Measurements from ENCODE around the gene MED22. TPM values are rescaled to one million over a fixed set of nuclear protein-coding genes. Genes with fewer than 3 reads are reported as not detected.

Gene MED22
- total and polyA plus RNA-seq, 2 donors: 17.3 to 42.7 TPM

DNA sequence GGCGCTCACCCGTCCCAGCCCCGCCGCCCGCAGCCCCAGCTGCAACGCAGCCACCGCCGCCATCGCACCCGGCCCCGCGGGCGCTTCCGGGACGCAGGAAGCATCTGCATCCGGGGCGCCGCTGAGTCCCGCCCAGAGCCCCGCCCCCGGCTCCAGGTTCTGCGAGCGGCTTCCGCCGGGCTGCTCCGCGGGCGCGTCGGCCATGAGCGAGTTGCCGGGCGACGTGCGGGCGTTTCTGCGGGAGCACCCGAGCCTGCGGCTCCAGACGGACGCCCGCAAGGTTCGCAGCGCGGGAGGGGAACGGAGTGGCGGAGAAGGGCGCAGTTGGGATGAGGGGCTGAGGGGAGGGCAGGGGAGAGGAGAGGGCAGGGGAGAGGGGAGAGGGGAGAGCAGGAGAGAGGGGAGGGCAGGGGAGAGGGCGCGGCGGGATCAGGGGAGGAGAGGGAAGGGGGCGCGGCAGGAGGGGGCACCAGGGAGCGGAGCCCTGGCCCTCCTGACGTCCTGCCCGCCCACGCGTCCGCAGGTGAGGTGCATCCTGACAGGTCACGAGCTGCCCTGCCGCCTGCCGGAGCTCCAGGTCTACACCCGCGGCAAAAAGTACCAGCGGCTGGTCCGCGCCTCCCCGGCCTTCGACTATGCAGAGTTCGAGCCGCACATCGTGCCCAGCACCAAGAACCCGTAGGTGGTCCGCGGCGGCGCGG lies 8.6 kb upstream of the MED22 start, which contains the start of the genes SURF1 and SURF2:
SURF1 (minus strand) TSS at position 97 of the 701 bp plus-strand sequence; CDS start at position 63, 34 bp downstream.
SURF2 (plus strand) TSS at position 160 of the 701 bp plus-strand sequence; CDS start at position 203, 43 bp downstream.
- WGBS: under 1% methylated on average over 76 of the region's 78 CpGs
- no peaks in the 10 kb centered on the region for H3K4me1 ChIP-seq (ENCODE audit: insufficient read depth)
- peaks cover 4% of the 10 kb centered on the region for H3K36me3 ChIP-seq (ENCODE audit: insufficient read depth)
- peak within 1 kb of the TSS; percentile 95 for H3K4me3 ChIP-seq (ENCODE audit: low read depth, low read length)
- no peak within 1 kb of the TSS for H3K27ac ChIP-seq (ENCODE audit: low read depth)
- no peak for DNase-seq (ENCODE audit: extremely low spot score)

DNA sequence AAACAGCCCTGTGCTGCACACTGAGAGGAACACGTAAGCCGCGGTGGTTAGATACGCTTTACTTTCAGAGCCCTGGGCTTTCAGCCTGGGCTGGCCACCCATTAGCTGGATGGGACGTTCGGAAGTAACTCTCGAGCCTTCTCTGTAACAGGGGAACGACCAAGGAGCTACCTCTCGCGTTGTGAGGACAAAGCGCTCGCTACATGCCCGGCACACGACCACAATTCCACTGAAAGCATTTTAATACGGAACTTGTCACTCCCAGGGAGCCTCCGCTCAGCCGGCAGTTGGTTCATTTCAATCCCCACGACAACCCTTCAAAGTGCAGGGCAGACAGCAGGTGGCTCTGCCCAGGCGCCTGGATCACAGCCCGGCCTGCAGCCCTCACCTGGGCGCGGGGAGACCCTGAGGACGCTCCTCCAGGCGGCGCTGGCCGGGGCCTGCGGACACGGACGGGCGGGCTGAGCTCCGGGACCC lies 8.0 kb upstream of the MED22 start:
- Histone ChIP-seq H3K36me3 (ENCODE audit: insufficient read depth) (peaks cover 4% of the 10 kb centered on the region), H3K4me1 (ENCODE audit: insufficient read depth) (no peaks in the 10 kb centered on the region), H3K4me3 (ENCODE audit: low read depth, low read length) (peak overlapping the region; percentile 95), H3K27ac (ENCODE audit: low read depth) (no peak overlapping the region)
- no peak for DNase-seq (ENCODE audit: extremely low spot score)
- under 1% methylated on average over 31 of the region's 31 CpGs for WGBS

DNA sequence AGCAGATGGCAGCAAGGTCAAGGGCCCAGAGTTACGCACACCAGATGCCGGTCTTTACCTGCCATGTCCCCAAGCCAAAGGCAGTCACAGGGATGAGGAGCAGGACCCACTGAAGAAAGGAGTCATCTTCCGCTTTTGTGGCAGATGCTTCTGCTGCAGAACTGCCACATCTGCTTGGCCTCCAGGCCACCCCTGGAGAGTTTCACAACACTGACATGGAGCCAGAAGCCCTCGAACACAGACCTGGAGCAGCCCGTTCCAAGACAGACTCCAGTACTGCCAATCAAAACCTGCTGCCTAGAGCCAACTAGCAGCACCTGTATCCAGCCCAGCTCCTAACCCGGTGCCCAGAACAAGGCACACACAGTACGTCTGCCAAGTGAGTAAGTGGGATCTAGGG lies 6.8 kb upstream of the MED22 start:
- DNase-seq (ENCODE audit: extremely low spot score): no peak

DNA sequence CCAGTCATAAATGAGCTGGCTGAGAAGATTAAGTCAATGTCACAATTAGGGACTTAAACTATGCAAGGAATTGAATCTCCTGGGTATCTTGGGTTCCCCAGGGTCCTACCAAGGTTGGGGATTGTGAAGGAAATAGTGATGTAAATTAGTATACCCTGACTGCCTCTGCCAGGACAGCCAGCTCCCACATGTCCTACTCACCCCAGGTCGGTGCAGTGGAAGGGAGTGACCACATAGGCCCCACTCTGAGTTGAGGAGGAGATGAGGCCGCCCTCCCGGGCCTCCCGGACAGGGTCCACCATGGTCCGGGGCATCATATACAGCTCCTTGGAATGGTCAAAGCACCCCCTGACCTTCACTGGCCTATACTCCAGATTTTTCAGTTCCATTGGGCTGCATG lies 5.6 kb upstream of the MED22 start:
- Histone ChIP-seq H3K4me1 (ENCODE audit: insufficient read depth) (no peaks in the 10 kb centered on the region), H3K4me3 (ENCODE audit: low read depth, low read length) (no peak overlapping the region), H3K27ac (ENCODE audit: low read depth) (no peak overlapping the region), H3K36me3 (ENCODE audit: insufficient read depth) (peaks cover 8% of the 10 kb centered on the region)
- 80% methylated on average over 5 of the region's 5 CpGs for WGBS
- no peak for DNase-seq (ENCODE audit: extremely low spot score)

More for the DNA sequence above, 6.8 kb upstream of the MED22 start:
- Histone ChIP-seq H3K4me1 (ENCODE audit: insufficient read depth) (no peaks in the 10 kb centered on the region), H3K27ac (ENCODE audit: low read depth) (no peak overlapping the region), H3K4me3 (ENCODE audit: low read depth, low read length) (no peak overlapping the region), H3K36me3 (ENCODE audit: insufficient read depth) (peaks cover 8% of the 10 kb centered on the region)
- WGBS: 88% methylated on average over 7 of the region's 7 CpGs

DNA sequence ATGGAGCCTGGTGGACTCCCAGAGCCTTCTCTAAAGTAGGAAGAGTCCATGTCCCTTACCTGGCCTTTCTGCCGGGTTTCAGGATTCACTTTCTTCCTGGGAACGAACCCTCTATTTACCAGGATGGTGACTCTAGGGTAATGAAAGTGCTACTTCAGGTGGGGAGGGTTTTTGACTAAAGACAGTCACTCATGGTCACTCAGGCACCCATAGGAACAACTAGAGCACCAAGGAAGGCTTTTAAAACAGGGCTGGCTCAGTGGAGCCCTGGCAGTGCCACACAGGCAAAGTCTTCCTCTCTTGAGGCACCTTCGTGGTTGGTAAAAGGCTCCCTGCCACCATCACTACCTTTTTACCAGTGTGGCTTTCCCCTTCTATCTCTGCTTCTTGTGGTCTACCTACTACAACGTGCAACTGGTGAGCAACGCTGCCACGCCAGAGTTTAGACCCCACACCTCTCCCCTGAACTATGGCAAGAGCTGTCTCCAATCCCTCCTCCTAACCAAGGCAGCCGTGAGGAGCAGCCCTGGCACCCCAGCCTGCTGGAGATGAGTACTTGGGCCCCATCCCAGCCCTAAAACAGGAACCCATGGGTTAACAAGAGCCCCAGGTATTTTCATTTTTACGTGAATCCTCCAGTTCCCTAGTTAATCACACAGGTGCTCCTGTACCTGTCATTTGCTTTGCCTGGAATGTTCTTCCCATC lies 4.9 kb upstream of the MED22 start:
- Histone ChIP-seq H3K4me1 (ENCODE audit: insufficient read depth) (no peaks in the 10 kb centered on the region), H3K4me3 (ENCODE audit: low read depth, low read length) (no peak overlapping the region), H3K27ac (ENCODE audit: low read depth) (no peak overlapping the region), H3K36me3 (ENCODE audit: insufficient read depth) (peaks cover 8% of the 10 kb centered on the region)
- WGBS: 73% methylated on average over 8 of the region's 8 CpGs
- no peak for DNase-seq (ENCODE audit: extremely low spot score)

DNA sequence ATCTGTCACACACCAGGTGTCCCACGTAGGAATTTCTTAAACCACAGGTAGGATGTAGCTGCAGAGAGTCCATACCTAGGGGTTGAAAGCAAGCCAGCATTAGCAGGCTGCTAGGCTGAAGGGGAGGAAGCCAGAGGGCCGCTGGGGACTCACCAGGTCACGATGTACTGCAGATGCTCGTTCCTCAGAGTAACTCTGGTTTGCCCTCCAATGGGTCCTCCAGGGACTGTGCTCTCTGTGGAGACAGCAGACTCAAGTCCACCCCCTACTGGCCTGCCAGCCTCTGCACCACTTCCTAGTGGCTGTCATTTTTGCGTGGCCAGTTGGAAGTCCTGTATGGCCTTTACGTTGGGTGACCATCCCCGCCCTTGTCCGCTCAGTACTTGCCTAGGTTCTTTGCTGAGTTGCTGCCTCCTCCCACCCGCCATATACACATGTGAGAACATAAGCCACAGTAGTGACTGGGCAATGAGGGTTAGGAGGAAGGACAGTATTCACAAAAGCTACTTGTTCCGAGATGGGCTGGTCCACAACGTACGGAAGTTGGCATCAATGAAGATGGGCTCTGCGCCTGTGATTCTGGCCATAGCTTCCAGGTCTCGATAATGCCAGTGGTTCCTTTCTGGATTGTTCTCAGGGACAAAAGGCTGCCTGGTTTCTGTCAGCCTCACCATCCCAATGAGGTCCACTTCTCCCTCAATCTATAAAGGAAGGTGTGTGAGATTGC lies 4.1 kb upstream of the MED22 start:
- Histone ChIP-seq H3K27ac (ENCODE audit: low read depth) (no peak overlapping the region), H3K4me3 (ENCODE audit: low read depth, low read length) (no peak overlapping the region), H3K36me3 (ENCODE audit: insufficient read depth) (peaks cover 8% of the 10 kb centered on the region), H3K4me1 (ENCODE audit: insufficient read depth) (no peaks in the 10 kb centered on the region)
- 76% methylated on average over 14 of the region's 14 CpGs for WGBS
- no peak for DNase-seq (ENCODE audit: extremely low spot score)

DNA sequence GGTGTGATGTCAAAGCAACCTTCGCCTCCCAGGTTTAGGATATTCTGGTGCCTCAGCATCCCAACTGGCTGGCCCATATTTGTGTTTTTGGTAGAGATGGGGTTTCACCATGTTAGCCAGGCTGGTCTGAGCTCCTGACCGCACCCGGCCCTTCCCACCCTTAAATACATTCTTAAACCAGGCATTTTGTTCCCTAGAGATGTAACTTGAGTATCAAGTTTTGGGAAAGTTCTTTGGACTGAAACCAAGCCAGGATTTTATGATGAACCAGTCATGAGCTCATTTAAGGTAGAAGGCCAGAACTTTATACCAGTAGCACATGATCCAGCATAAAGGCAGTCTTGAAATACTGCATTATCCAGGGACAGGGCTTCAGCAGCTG lies 3.6 kb upstream of the MED22 start:
- Histone ChIP-seq H3K4me3 (ENCODE audit: low read depth, low read length) (no peak overlapping the region), H3K27ac (ENCODE audit: low read depth) (no peak overlapping the region), H3K4me1 (ENCODE audit: insufficient read depth) (no peaks in the 10 kb centered on the region), H3K36me3 (ENCODE audit: insufficient read depth) (peaks cover 8% of the 10 kb centered on the region)
- 93% methylated on average over 3 of the region's 3 CpGs for WGBS
- DNase-seq (ENCODE audit: extremely low spot score): no peak

DNA sequence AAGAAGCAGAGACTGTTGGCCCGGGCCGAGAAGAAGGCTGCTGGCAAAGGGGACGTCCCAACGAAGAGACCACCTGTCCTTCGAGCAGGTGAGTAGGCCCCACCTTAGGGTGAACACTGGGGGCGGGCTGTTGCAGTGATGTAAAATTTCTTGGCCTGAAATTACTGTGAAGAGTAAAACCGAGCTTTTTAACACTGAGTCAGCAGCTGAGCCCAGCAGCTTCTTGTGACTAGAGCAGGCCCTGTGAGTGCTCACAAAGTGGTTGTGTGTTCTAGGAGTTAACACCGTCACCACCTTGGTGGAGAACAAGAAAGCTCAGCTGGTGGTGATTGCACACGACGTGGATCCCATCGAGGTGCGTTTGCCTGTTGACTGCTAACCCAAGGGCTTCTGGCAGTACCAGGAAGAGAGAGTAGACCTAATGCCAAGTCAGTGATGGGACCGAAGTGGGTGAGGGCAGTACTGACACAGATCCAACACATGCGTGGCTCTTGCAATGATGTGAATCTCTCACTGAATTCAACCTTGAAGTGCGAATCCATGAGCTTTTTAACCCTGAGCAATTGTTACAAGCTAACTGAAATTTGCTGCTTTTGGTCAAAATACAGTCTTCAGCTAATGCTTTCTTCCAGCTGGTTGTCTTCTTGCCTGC lies 2.2 kb upstream of the MED22 start:
- WGBS: 83% methylated on average over 15 of the region's 15 CpGs
- no peak overlapping the region for H3K4me3 ChIP-seq (ENCODE audit: low read depth, low read length)
- H3K4me1 ChIP-seq (ENCODE audit: insufficient read depth): no peaks in the 10 kb centered on the region
- no peak for DNase-seq (ENCODE audit: extremely low spot score)
- H3K27ac ChIP-seq (ENCODE audit: low read depth): no peak overlapping the region
- H3K36me3 ChIP-seq (ENCODE audit: insufficient read depth): peaks cover 8% of the 10 kb centered on the region

DNA sequence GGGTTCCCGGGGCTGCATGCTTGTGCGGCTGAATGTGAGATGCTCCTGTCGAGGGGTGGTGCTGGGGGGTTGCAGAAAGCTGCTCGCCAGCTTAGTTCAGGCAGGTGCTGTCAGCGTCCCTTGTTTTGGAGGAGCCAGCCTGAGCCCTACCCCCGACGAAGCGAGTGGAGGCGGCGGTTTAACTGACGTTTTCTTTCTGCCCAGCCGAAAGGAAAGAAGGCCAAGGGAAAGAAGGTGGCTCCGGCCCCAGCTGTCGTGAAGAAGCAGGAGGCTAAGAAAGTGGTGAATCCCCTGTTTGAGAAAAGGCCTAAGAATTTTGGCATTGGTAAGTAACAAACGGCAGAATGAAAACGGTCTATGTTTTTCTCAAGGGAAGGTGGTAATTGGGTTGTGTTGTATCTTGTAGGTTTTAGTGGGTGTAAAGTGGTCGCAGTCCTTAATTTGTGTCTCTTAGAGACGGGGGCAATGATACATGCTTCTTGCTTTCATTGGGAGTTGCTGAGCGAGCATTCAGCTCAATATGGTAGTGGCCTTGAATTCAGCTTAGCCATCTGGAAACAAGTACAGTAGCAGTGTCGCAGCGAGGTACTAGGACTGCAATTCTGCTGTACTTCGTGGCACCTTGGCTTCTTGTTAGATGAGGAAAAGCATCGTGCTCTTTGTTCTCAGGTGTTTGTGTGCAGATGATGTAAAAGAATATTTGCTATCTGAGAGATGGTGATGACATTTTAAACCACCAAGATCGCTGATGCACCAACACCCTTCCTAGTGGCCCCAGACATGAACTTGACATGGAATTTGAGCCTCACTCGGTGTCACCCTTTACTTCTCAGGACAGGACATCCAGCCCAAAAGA lies 1.0 kb upstream of the MED22 start:
- Histone ChIP-seq H3K4me1 (ENCODE audit: insufficient read depth) (no peaks in the 10 kb centered on the region), H3K36me3 (ENCODE audit: insufficient read depth) (peaks cover 11% of the 10 kb centered on the region), H3K27ac (ENCODE audit: low read depth) (peak overlapping the region; percentile 85), H3K4me3 (ENCODE audit: low read depth, low read length) (peak overlapping the region; percentile 77)
- WGBS: 18% methylated on average over 25 of the region's 25 CpGs
- no peak for DNase-seq (ENCODE audit: extremely low spot score)

DNA sequence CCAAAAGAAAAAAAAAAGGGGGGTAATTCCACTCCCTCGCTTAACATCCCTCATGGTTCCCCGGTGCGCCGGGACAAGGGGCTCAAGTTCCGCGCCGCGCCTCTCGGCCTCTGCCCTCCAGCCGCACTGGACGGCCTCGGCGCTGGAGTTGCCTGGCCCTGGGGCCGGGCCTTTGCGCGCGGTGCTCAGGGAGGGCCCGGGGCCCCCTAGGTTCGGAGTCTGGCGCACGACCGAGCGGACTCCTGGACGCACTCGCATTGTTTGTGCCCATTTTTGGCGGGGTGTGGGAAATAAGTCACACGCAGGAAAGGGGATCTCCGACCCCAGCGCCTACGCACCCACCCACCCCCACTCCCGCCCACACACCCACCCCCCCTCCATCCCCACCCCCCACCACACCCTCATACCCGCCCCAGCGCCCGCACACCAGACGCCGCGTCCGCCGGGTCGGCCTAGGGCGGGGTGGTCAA lies 381 bp downstream of the MED22 start:
- under 1% methylated on average over 41 of the region's 41 CpGs for WGBS
- peak overlapping the region; percentile 70 for H3K27ac ChIP-seq (ENCODE audit: low read depth)
- DNase-seq (ENCODE audit: extremely low spot score): no peak
- peak overlapping the region; percentile 77 for H3K4me3 ChIP-seq (ENCODE audit: low read depth, low read length)
- no peaks in the 10 kb centered on the region for H3K4me1 ChIP-seq (ENCODE audit: insufficient read depth)
- H3K36me3 ChIP-seq (ENCODE audit: insufficient read depth): peaks cover 13% of the 10 kb centered on the region

DNA sequence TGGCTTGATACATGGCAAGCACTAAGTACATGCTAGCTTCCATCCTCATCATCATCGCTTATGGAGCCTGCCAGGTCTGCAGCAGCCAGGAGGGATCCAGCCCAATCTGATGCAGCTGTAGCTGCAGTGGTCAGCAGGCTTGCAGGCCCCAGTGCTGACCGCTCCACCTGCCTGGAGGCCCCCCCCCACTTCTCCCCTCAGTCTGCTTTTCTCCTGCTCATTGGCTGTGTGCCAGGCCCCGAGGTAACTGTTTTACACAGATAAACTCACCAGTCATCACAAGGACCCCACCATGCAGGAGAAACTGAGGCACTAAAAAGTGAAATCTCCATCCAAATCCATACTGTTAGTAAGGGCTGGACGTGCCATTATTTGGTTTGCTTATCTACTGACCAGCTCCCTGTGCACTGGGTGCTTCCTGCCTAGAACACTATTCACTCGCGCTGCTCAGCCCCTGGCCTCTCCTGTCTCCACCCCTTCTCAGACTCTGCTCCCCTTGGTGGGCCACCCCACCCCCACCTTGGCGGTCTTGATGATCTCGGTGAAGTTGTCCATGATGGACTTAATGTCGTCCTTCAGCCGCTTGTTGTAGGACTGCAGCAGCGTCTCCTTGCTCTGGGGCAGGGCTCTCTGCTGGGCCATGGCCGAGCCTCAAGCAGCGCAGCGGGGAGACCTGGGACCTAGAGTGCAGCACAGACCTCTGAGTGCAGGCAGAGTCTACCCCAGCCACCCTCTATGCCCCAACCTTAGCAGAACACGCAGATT lies 1.7 kb downstream of the MED22 start:
- peaks cover 13% of the 10 kb centered on the region for H3K36me3 ChIP-seq (ENCODE audit: insufficient read depth)
- 56% methylated on average over 15 of the region's 15 CpGs for WGBS
- no peak overlapping the region for H3K27ac ChIP-seq (ENCODE audit: low read depth)
- no peaks in the 10 kb centered on the region for H3K4me1 ChIP-seq (ENCODE audit: insufficient read depth)
- H3K4me3 ChIP-seq (ENCODE audit: low read depth, low read length): peak overlapping the region; percentile 77
- no peak for DNase-seq (ENCODE audit: extremely low spot score)

DNA sequence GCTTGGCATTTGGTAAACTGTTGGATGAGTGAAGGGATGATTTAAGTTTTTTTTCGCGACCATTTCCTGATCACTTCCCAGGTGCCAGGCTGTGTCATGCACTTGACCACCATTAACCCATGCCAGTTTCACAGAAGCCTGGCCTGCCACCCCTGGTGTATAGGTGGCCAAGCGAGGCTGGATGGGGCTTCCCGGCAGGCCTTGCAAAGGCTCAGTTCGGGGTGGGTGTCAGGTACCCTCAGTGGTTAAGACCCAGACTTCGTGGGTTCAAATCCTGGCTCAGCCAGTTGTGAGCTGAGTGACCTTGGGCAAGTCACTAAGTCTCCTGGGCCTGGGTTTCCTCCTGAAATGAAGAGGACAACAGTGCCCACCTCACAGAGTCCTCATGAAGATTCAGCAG lies 2.3 kb downstream of the MED22 start:
- no peak overlapping the region for H3K27ac ChIP-seq (ENCODE audit: low read depth)
- DNase-seq (ENCODE audit: extremely low spot score): no peak
- H3K4me3 ChIP-seq (ENCODE audit: low read depth, low read length): no peak overlapping the region
- WGBS: 93% methylated on average over 6 of the region's 6 CpGs
- H3K36me3 ChIP-seq (ENCODE audit: insufficient read depth): peaks cover 11% of the 10 kb centered on the region
- H3K4me1 ChIP-seq (ENCODE audit: insufficient read depth): no peaks in the 10 kb centered on the region
